G401 (cell line): ENCODE measurements around the gene RFPL3. TPM values are rescaled to one million over a fixed set of nuclear protein-coding genes. Genes with fewer than 3 reads are reported as not detected.

Experiments
- DNase-seq: peaks from one replicate; pipeline ENCODE4 v3.0.0-alpha.2; 2015; ENCODE audit warnings: low spot score
- in situ Hi-C: cut with HindIII; loops from 2 replicates; pipeline ENCODE4 v1.10.0; 2016; ENCODE audit warnings: low sequenced_read_pairs, mixed read lengths
- total RNA-seq: library from RNA; depleted of rRNA; stranded (reverse); fragments of >200 nt; shearing (Covaris generic); gene quantifications from 2 replicates; pipeline ENCODE4 v1.2.3, GENCODE V29; 2014; rRNA removed

RFPL3 gene
- total RNA-seq, 1 experiment from 2014 or later: not detected

- in situ Hi-C loops: no loop called here
- DNase-seq: no peak
Observed at GRCh38 chr22:32396746-32397145, 39.1 kb downstream of the RFPL3 start.

- in situ Hi-C loops: no loop called here
- no peak for DNase-seq
Observed at GRCh38 chr22:32401486-32401885, 43.8 kb downstream of the RFPL3 start.

GRCh38 chr22:32404021-32404420, 46.4 kb downstream of the RFPL3 start:
- in situ Hi-C loops: no loop called here
- DNase-seq: no peak

GRCh38 chr22:32407312-32407711, 49.6 kb downstream of the RFPL3 start:
- DNase-seq: no peak
- in situ Hi-C loops: no loop called here

- DNase-seq: no peak
- in situ Hi-C loops: no loop called here
Observed at GRCh38 chr22:32407936-32408335, 50.3 kb downstream of the RFPL3 start.

- DNase-seq: no peak
- in situ Hi-C loops: no loop called here
Observed at GRCh38 chr22:32409977-32410376, 52.3 kb downstream of the RFPL3 start.

- in situ Hi-C loops: no loop called here
- DNase-seq: no peak
Observed at GRCh38 chr22:32410459-32410858, 52.8 kb downstream of the RFPL3 start.

Other genes starting within 250 kb of the RFPL3 start
- gene C22orf42, start 198.6 kb upstream of the RFPL3 start, total RNA-seq: not detected in 2 replicates
- gene RFPL2, start 152.8 kb upstream of the RFPL3 start, total RNA-seq: 0.85 and 1.8 TPM in 2 replicates
- not detected in 2 replicates for gene SLC5A4, start 102.5 kb upstream of the RFPL3 start, total RNA-seq
- 181 and 217 TPM in 2 replicates for gene RTCB, start 54.4 kb downstream of the RFPL3 start, total RNA-seq
- not detected in 2 replicates for gene BPIFC, start 106.6 kb downstream of the RFPL3 start, total RNA-seq
- 114 and 123 TPM in 2 replicates for gene FBXO7, start 116.9 kb downstream of the RFPL3 start, total RNA-seq